ENCODE data around the gene BBS9.
"Not testable (repeated sequence)": the region's sequence is repeated elsewhere in the genome, so short reads cannot be mapped to it uniquely, and the experiment has no call there.

Gene BBS9

GRCh38 chr7:33431543-33431942 lies 302.2 kb downstream of the BBS9 start:
- no peak for DNase-seq (ENCODE audit: low read depth)

GRCh38 chr7:33432821-33433220 lies 303.5 kb downstream of the BBS9 start:
- no peak for DNase-seq (ENCODE audit: low read depth)

DNA sequence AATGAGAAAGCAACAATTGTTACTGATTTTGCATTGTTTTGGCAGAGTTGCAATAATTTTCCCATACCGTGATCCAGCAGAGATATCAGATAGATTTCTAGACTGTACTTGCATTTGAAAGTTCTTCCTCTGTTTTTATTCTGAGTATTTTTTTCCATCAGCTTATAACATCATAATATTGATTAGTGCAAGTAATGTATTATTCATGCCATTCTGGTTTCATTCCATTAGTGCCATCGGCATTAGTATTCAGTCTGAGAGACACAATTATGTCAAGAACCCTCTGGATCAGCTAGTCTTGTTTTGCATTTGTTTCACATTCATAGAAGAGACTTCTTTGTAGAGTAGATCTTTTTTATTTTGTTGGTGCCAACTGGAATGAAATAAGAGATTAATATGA lies 304.0 kb downstream of the BBS9 start:
- DNase-seq (ENCODE audit: low read depth) = no peak

- no peak for DNase-seq (ENCODE audit: low read depth)
Measured at GRCh38 chr7:33444511-33444910, 315.1 kb downstream of the BBS9 start.

- DNase-seq (ENCODE audit: low read depth) = no peak
Measured at GRCh38 chr7:33446551-33446950, 317.2 kb downstream of the BBS9 start.

GRCh38 chr7:33448035-33448434 lies 318.7 kb downstream of the BBS9 start:
- no peak for DNase-seq (ENCODE audit: low read depth)

DNA sequence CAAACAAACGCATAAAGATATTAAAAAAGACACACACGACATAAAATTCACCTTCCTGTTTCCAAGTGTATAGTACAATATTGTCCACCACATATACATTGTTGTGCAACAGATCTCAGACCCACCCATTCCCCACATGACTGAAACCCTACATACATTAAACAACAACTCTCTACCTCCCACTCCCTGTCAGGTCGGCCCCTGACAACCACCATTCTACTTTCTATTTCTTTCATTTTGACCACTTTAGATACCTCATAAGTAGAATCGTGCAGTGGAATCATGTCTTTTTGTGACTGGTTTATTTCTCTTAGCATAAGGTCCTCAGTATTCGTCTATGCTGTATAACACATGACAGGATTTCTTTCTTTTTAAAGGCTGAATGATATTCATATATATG lies 320.5 kb downstream of the BBS9 start:
- DNase-seq (ENCODE audit: low read depth) = no peak

GRCh38 chr7:33452805-33453502 lies 323.6 kb downstream of the BBS9 start:
- no peak for DNase-seq (ENCODE audit: low read depth)

GRCh38 chr7:33457039-33457438 lies 327.7 kb downstream of the BBS9 start:
- no peak for DNase-seq (ENCODE audit: low read depth)

DNA sequence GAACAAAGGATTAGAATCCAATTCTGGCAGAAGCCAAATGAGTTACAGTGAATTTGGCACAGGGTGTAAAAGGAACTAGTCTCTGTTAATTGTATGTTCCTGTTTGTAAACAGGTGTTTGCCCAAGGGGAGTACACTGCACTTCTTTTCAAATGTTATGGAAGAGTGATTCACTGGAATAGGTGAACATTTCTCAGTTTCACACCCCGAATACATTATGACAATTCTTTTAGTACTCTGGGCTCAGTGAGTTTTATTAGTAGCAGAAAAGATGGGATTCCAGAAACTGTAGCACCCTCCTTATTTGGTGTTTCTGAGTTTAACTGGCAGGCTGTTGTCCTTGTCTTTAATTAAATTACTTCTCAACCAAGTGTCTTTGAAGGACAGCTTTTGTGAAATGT lies 329.2 kb downstream of the BBS9 start:
- DNase-seq (ENCODE audit: low read depth) = no peak

DNA sequence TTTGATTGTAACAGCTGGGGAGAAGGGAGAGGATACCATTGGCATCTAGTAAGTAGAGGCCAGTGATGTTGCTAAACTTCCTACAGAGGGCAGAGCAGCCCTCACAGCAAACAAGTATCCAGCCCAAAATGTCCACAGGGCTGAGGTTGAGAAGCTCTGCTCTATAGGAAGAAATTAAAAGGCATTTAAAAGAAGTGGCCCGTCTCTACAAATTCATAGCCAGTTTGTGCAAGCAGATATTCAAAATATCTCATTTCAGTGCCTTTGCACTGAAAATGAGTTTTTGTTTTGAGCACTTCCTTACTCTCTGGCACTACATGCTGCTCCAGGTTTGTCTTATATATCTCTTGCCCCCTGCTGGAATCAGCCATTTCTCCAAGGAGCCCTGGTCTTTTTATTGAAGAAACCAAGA lies 330.0 kb downstream of the BBS9 start:
- DNase-seq (ENCODE audit: low read depth) = no peak

DNA sequence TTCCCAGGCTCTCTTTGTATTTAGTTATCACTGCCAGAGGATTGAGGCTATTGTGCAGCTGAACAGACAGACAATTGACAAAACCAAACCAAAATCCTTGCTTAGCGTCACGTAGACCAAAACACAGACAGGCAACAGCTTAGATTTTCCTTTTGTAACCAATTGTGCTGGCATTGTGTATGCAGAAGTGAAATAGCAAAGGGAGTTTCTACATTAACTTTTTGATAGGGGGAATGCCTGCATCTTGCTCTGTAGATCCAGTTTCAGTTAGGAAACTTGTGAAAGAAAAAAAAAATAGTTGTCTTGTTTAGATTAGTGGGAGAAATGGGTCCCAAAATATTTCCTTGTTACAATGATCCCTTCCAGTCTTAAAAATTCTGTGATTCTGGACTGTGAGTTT lies 333.8 kb downstream of the BBS9 start:
- DNase-seq (ENCODE audit: low read depth) = no peak

GRCh38 chr7:33466203-33466602 lies 336.8 kb downstream of the BBS9 start:
- DNase-seq (ENCODE audit: low read depth) = no peak

DNA sequence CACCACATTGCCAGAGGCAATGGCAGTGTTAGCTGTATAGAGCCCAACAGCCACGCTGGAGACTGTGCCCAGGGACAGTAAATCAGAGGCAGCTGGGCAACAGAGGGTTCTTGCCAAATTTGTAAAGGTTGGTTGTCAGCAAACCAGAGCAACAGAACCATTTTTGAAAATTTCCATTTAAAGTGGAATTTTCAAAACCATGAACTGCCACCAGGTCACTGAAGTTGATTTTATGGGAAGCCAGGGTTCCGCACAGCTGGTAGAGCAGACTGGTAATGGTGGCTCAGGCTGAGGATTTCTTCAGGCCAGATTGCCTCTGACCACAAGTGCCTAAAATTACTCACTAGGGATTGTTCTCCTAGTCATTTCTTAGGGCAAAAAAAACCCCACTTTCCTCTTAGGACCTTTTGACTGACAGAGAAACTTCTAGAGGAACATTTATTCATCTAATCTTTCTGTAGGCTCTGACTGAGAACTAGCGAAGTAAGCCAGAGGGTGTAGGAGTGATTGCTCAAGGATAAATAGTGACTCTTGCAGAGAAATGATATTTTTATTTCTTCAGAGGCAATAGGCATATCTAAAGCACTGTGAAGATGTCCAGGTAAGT lies 342.4 kb downstream of the BBS9 start:
- no peak for DNase-seq (ENCODE audit: low read depth)

- no peak for DNase-seq (ENCODE audit: low read depth)
Measured at GRCh38 chr7:33472348-33473025, 343.1 kb downstream of the BBS9 start.

DNA sequence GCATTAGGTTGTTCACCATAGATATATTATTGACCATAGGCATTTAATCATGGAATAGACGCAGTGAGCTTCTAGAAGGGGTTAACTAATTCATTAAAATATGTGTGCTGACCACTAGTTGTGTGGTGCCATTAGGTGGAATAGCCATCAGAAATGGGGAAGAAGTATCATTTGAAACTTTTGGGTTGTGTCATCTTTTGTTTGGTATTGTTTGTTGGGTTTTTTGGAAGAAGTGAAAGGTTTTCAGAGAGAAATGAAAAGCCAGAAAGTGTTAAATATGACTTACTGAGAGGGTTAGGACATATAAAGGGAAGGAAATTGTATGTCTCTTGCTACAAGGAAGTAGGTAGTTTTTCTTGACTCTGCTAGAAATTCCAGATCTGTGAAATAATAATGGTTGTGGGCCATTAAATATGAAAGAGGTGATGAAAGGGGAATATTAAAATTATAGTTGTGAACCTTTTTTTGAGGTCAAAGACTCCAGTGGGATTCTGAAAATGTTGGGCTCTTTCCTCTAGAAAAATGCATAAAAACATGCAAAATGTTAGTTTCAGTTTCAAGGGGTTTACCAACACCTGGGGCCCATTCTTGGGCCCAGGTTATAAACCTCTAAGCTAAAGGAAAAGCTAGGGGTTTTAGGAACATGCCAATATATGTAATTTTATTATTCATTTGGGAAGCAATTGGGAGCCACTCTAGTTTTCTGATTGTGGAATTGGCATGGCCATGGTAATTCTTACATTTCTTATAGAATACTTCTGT lies 348.5 kb downstream of the BBS9 start:
- DNase-seq (ENCODE audit: low read depth) = no peak

GRCh38 chr7:33484476-33484875 lies 355.1 kb downstream of the BBS9 start:
- not testable (repeated sequence) for DNase-seq (ENCODE audit: low read depth)

DNA sequence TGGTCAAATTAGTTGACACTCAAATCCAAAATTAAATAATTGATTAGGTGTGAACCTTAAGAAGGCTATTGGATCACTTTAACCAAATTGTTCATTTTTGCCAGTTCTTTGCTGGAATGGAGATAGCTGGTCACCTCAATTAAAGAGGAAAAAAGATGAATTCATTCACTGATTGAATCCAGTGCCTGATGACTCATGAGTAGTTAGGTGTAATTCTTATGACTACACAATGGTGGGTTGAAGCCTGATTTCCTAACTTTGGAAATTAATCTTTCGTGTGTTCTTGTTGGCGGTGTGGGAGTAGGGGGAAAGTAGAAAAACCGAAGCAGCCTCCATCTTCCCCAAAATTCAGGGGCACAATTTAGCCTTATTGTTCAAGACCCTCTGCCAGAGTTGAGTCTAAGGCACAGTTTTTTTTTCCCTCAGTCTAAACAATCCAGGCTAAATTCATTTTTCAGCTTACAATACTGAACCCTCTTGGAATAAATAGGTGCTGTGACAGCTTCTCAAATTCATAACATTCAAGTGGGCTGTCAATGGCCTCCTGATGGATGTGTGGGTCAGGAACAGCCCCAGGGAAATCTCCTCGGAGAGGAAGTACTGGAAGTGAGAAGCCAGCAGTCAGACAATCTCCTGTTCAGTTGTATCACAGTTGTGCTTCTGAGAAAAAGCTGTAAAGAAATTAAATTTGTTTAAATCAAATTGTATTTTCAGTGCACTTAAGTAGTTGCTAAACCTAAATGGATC lies 356.6 kb downstream of the BBS9 start:
- no peak for DNase-seq (ENCODE audit: low read depth)

DNA sequence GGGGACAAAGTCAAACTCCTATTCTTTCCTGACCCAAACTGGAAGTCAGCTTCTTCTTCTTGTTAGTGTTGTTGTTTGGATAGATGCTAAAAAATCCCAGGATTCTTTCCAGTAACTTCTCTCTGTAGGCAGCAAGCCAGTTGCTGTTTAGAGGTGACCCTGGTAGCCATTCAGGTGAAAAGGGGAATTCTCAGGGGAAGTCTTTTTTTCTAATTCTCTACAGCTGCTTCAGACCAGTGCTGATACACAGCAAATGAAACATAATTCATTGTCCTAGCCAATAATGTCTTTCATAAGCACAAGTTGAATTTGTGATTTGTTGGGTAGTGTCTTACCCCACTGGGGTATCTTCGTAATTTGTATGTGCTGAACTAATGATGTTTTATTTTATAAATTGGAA lies 357.3 kb downstream of the BBS9 start:
- no peak for DNase-seq (ENCODE audit: low read depth)

DNA sequence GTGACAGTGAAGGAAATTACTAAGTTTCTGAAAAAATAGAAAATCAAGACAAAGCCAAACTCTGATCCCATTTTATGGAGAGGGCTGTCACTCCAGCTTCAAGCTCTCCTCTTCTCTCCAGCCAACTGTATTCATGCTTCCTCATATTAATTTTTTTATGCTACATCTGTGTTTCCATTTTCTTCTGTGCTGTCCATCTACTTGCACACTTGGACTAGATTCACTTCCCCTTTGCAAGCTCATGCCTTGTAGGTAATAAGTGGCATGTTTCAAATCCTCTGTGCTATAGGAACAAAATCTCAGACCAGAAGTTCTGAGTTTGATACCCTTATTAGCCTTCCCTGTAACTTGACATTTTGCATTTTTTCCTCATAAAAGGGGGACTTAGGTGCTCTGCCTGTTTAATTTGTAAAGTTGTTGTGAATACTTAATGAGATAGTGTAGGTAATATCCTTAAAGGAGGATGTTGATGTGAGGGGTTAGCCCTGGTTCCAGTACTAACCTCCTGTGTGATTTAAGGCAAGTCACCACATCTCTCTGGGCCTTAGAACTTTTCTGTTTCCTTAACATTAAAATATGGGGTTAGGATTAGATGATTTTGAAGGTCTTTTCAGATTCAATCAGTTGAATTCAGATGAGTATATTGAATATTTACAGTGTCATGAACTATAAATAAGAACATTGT lies 358.8 kb downstream of the BBS9 start:
- DNase-seq (ENCODE audit: low read depth) = no peak

GRCh38 chr7:33494474-33494873 lies 365.1 kb downstream of the BBS9 start:
- DNase-seq (ENCODE audit: low read depth) = no peak
